Measurements from ENCODE around the gene CES5A. TPM values are rescaled to one million over a fixed set of nuclear protein-coding genes. Genes with fewer than 3 reads are reported as not detected.
A peak's percentile ranks its signal among the peaks of the same experiment; 100 is the strongest.

CES5A gene
- polyA plus RNA-seq (2013): not detected in 2 replicates

- Histone ChIP-seq H3K27me3 (ENCODE audit: insufficient read depth, low read length) (no peaks in the 10 kb centered on the region), H3K4ac (ENCODE audit: low read depth, low read length) (no peak within 1 kb of the TSS), H3K14ac (ENCODE audit: low read length) (no peak within 1 kb of the TSS), H3K36me3 (ENCODE audit: control insufficient read depth in 1 of 2, insufficient read depth in 2 of 2, low read length in 2 of 2) (no peaks in the 10 kb centered on the region), H3K23ac (ENCODE audit: low read length) (no peak within 1 kb of the TSS), H4K12ac (ENCODE audit: low read depth, low read length) (no peak within 1 kb of the TSS), H3K27ac (ENCODE audit: low read depth, low read length) (no peak within 1 kb of the TSS), H3K18ac (ENCODE audit: low read length) (no peak within 1 kb of the TSS), H3K79me2 (ENCODE audit: control insufficient read depth, insufficient read depth, low read length, poor library complexity) (no peaks in the 10 kb centered on the region), H3K79me1 (ENCODE audit: low read length) (no peaks in the 10 kb centered on the region), H3K4me2 (ENCODE audit: low read length) (no peak within 1 kb of the TSS), H2AFZ (ENCODE audit: insufficient read depth, low read length, poor library complexity) (no peak within 1 kb of the TSS), H3K4me1 (ENCODE audit: control insufficient read depth in 1 of 2, insufficient read depth in 2 of 2, low read length in 2 of 2) (peaks cover 4 to 7% of the 10 kb centered on the region in 2 experiments), H4K8ac (ENCODE audit: low read depth, low read length) (no peak within 1 kb of the TSS), H2AK5ac (ENCODE audit: low read length) (no peak within 1 kb of the TSS), H4K91ac (ENCODE audit: low read depth, low read length) (no peak within 1 kb of the TSS), H2BK5ac (ENCODE audit: low read depth, low read length, poor library complexity) (no peak within 1 kb of the TSS), H2BK120ac (ENCODE audit: insufficient read depth, low read length, poor library complexity) (no peak within 1 kb of the TSS), H3K9me3 (ENCODE audit: insufficient read depth, low read depth, low read length) (peaks cover 7% of the 10 kb centered on the region), H2BK12ac (ENCODE audit: low read length) (no peak within 1 kb of the TSS), H3K4me3 (ENCODE audit: low read depth, low read length) (no peak within 1 kb of the TSS), H3K9ac (ENCODE audit: low read length) (no peak within 1 kb of the TSS)
- no peak for DNase-seq
- WGBS (ENCODE audit: extremely low coverage, insufficient coverage, insufficient read length): no CpG with 5 or more reads among the region's 2 CpGs
Observed at GRCh38 chr16:55875273-55875672, at the start of gene CES5A. Gene CES5A, minus strand, starts transcription at chr16:55875373. Its CDS starts 152 bp downstream, at chr16:55875221.

GRCh38 chr16:55922662-55923061, 47.5 kb upstream of the CES5A start:
- no peak overlapping the region for H3K27ac ChIP-seq (ENCODE audit: low read depth, low read length)
- no peak overlapping the region for H3K4me2 ChIP-seq (ENCODE audit: low read length)
- H3K4ac ChIP-seq (ENCODE audit: low read depth, low read length): no peak overlapping the region
- no peak overlapping the region for H3K18ac ChIP-seq (ENCODE audit: low read length)
- peaks cover 0 to 6% of the 10 kb centered on the region in 2 experiments for H3K4me1 ChIP-seq (ENCODE audit: control insufficient read depth in 1 of 2, insufficient read depth in 2 of 2, low read length in 2 of 2)
- H4K91ac ChIP-seq (ENCODE audit: low read depth, low read length): no peak overlapping the region
- H2BK12ac ChIP-seq (ENCODE audit: low read length): no peak overlapping the region
- no peak overlapping the region for H2AFZ ChIP-seq (ENCODE audit: insufficient read depth, low read length, poor library complexity)
- H3K14ac ChIP-seq (ENCODE audit: low read length): no peak overlapping the region
- no peak overlapping the region for H3K4me3 ChIP-seq (ENCODE audit: low read depth, low read length)
- no peak overlapping the region for H2BK120ac ChIP-seq (ENCODE audit: insufficient read depth, low read length, poor library complexity)
- no peak overlapping the region for H2BK5ac ChIP-seq (ENCODE audit: low read depth, low read length, poor library complexity)
- no peaks in the 10 kb centered on the region for H3K79me1 ChIP-seq (ENCODE audit: low read length)
- H3K9ac ChIP-seq (ENCODE audit: low read length): no peak overlapping the region
- DNase-seq: no peak
- no peak overlapping the region for H4K12ac ChIP-seq (ENCODE audit: low read depth, low read length)
- H4K8ac ChIP-seq (ENCODE audit: low read depth, low read length): no peak overlapping the region
- H3K27me3 ChIP-seq (ENCODE audit: insufficient read depth, low read length): no peaks in the 10 kb centered on the region
- no peaks in the 10 kb centered on the region for H3K36me3 ChIP-seq (ENCODE audit: control insufficient read depth in 1 of 2, insufficient read depth in 2 of 2, low read length in 2 of 2)
- peaks cover 1% of the 10 kb centered on the region for H3K9me3 ChIP-seq (ENCODE audit: insufficient read depth, low read depth, low read length)
- no peaks in the 10 kb centered on the region for H3K79me2 ChIP-seq (ENCODE audit: control insufficient read depth, insufficient read depth, low read length, poor library complexity)
- H2AK5ac ChIP-seq (ENCODE audit: low read length): no peak overlapping the region
- H3K23ac ChIP-seq (ENCODE audit: low read length): no peak overlapping the region

GRCh38 chr16:55917373-55918160, 42.4 kb upstream of the CES5A start:
- Histone ChIP-seq H2BK120ac (ENCODE audit: insufficient read depth, low read length, poor library complexity) (no peak overlapping the region), H2BK5ac (ENCODE audit: low read depth, low read length, poor library complexity) (no peak overlapping the region), H3K23ac (ENCODE audit: low read length) (peak overlapping the region; percentile 87), H3K4me1 (ENCODE audit: control insufficient read depth in 1 of 2, insufficient read depth in 2 of 2, low read length in 2 of 2) (peaks cover 19 to 32% of the 10 kb centered on the region in 2 experiments), H3K18ac (ENCODE audit: low read length) (no peak overlapping the region), H4K12ac (ENCODE audit: low read depth, low read length) (no peak overlapping the region), H3K9ac (ENCODE audit: low read length) (peak overlapping the region; percentile 38), H4K91ac (ENCODE audit: low read depth, low read length) (no peak overlapping the region), H3K27ac (ENCODE audit: low read depth, low read length) (no peak overlapping the region), H3K79me1 (ENCODE audit: low read length) (peaks cover 9% of the 10 kb centered on the region), H3K14ac (ENCODE audit: low read length) (no peak overlapping the region), H3K36me3 (ENCODE audit: control insufficient read depth in 1 of 2, insufficient read depth in 2 of 2, low read length in 2 of 2) (no peaks in the 10 kb centered on the region), H3K27me3 (ENCODE audit: insufficient read depth, low read length) (no peaks in the 10 kb centered on the region), H3K79me2 (ENCODE audit: control insufficient read depth, insufficient read depth, low read length, poor library complexity) (no peaks in the 10 kb centered on the region), H2AFZ (ENCODE audit: insufficient read depth, low read length, poor library complexity) (no peak overlapping the region), H3K9me3 (ENCODE audit: insufficient read depth, low read depth, low read length) (peaks cover 5% of the 10 kb centered on the region), H2BK12ac (ENCODE audit: low read length) (no peak overlapping the region), H3K4me3 (ENCODE audit: low read depth, low read length) (no peak overlapping the region), H4K8ac (ENCODE audit: low read depth, low read length) (no peak overlapping the region), H2AK5ac (ENCODE audit: low read length) (no peak overlapping the region), H3K4ac (ENCODE audit: low read depth, low read length) (no peak overlapping the region), H3K4me2 (ENCODE audit: low read length) (no peak overlapping the region)
- WGBS (ENCODE audit: extremely low coverage, insufficient coverage, insufficient read length): no CpG with 5 or more reads among the region's 1 CpG
- no peak for DNase-seq

GRCh38 chr16:55915096-55915827, 40.1 kb upstream of the CES5A start:
- Histone ChIP-seq H3K27ac (ENCODE audit: low read depth, low read length) (peak overlapping the region; percentile 67), H3K14ac (ENCODE audit: low read length) (no peak overlapping the region), H4K12ac (ENCODE audit: low read depth, low read length) (no peak overlapping the region), H3K36me3 (ENCODE audit: control insufficient read depth in 1 of 2, insufficient read depth in 2 of 2, low read length in 2 of 2) (no peaks in the 10 kb centered on the region), H3K4me1 (ENCODE audit: control insufficient read depth in 1 of 2, insufficient read depth in 2 of 2, low read length in 2 of 2) (peaks cover 29 to 41% of the 10 kb centered on the region in 2 experiments), H3K4me2 (ENCODE audit: low read length) (no peak overlapping the region), H3K79me2 (ENCODE audit: control insufficient read depth, insufficient read depth, low read length, poor library complexity) (peaks cover 2% of the 10 kb centered on the region), H4K91ac (ENCODE audit: low read depth, low read length) (peak overlapping the region; percentile 23), H4K8ac (ENCODE audit: low read depth, low read length) (no peak overlapping the region), H3K9me3 (ENCODE audit: insufficient read depth, low read depth, low read length) (peaks cover 5% of the 10 kb centered on the region), H3K9ac (ENCODE audit: low read length) (no peak overlapping the region), H3K4ac (ENCODE audit: low read depth, low read length) (no peak overlapping the region), H3K27me3 (ENCODE audit: insufficient read depth, low read length) (no peaks in the 10 kb centered on the region), H2BK12ac (ENCODE audit: low read length) (peak overlapping the region; percentile 5), H2AK5ac (ENCODE audit: low read length) (no peak overlapping the region), H2AFZ (ENCODE audit: insufficient read depth, low read length, poor library complexity) (no peak overlapping the region), H3K79me1 (ENCODE audit: low read length) (peaks cover 22% of the 10 kb centered on the region), H3K23ac (ENCODE audit: low read length) (no peak overlapping the region), H3K4me3 (ENCODE audit: low read depth, low read length) (no peak overlapping the region), H2BK120ac (ENCODE audit: insufficient read depth, low read length, poor library complexity) (peak overlapping the region; percentile 9), H3K18ac (ENCODE audit: low read length) (no peak overlapping the region), H2BK5ac (ENCODE audit: low read depth, low read length, poor library complexity) (peak overlapping the region; percentile 10)
- DNase-seq: no peak
- WGBS (ENCODE audit: extremely low coverage, insufficient coverage, insufficient read length): no CpG with 5 or more reads among the region's 6 CpGs
